ENCODE measurements around the gene MUC5AC. TPM values are rescaled to one million over a fixed set of nuclear protein-coding genes. Genes with fewer than 3 reads are reported as not detected.
"Not testable (repeated sequence)": the region's sequence is repeated elsewhere in the genome, so short reads cannot be mapped to it uniquely, and the experiment has no call there.

Gene MUC5AC
- total RNA-seq, 1 experiment from 2014 or later = not detected

- intact Hi-C loops (cut with micrococcal nuclease; ENCODE audit: unreplicated experiment) = no loop called here
- Histone ChIP-seq H3K27me3 (replicated peaks; ENCODE audit: insufficient read depth, low read depth, low read length, poor library complexity) (no peaks in the 10 kb centered on the region), H3K4me1 (ENCODE audit: insufficient read depth, low read length, poor library complexity, severe bottlenecking) (no peaks in the 10 kb centered on the region), H3K9me3 (ENCODE audit: low read depth, low read length, poor library complexity, severe bottlenecking) (no peaks in the 10 kb centered on the region), H3K36me3 (ENCODE audit: insufficient read depth, low read length, poor library complexity, severe bottlenecking) (no peaks in the 10 kb centered on the region), H3K27ac (ENCODE audit: low read depth, low read length, poor library complexity, severe bottlenecking) (no peak overlapping the region), H3K4me3 (ENCODE audit: low read depth, low read length, poor library complexity, severe bottlenecking) (no peak overlapping the region)
- DNase-seq (ENCODE audit: low spot score) = no peak
- CTCF ChIA-PET = no interaction called here
- TF ChIP-seq CTCF (conservative IDR thresholded peaks at IDR 0.05; ENCODE audit: low read depth, low read length) (no peak), EZH2 (IDR thresholded peaks at IDR 0.05; ENCODE audit: borderline replicate concordance, low read depth, low read length, poor library complexity, severe bottlenecking) (no peak)
- BruUV-seq (replicated peaks) = no TSS peak
- POLR2A ChIA-PET (ENCODE audit: low non-redundant PET) = no interaction called here
Observed at GRCh38 chr11:1162491-1163311, 4.9 kb downstream of the MUC5AC start.

- CTCF ChIA-PET = no interaction called here
- no TSS peak for BruUV-seq (replicated peaks)
- TF ChIP-seq CTCF (conservative IDR thresholded peaks at IDR 0.05; ENCODE audit: low read depth, low read length) (no peak), EZH2 (IDR thresholded peaks at IDR 0.05; ENCODE audit: borderline replicate concordance, low read depth, low read length, poor library complexity, severe bottlenecking) (no peak)
- Histone ChIP-seq H3K27ac (ENCODE audit: low read depth, low read length, poor library complexity, severe bottlenecking) (no peak overlapping the region), H3K36me3 (ENCODE audit: insufficient read depth, low read length, poor library complexity, severe bottlenecking) (no peaks in the 10 kb centered on the region), H3K4me1 (ENCODE audit: insufficient read depth, low read length, poor library complexity, severe bottlenecking) (no peaks in the 10 kb centered on the region), H3K4me3 (ENCODE audit: low read depth, low read length, poor library complexity, severe bottlenecking) (no peak overlapping the region), H3K27me3 (replicated peaks; ENCODE audit: insufficient read depth, low read depth, low read length, poor library complexity) (no peaks in the 10 kb centered on the region), H3K9me3 (ENCODE audit: low read depth, low read length, poor library complexity, severe bottlenecking) (no peaks in the 10 kb centered on the region)
- no peak for DNase-seq (ENCODE audit: low spot score)
- intact Hi-C loops (cut with micrococcal nuclease; ENCODE audit: unreplicated experiment) = no loop called here
- POLR2A ChIA-PET (ENCODE audit: low non-redundant PET) = no interaction called here
Observed at GRCh38 chr11:1163321-1163910, 5.7 kb downstream of the MUC5AC start.

GRCh38 chr11:1163911-1164735 is 6.4 kb downstream of the MUC5AC start:
- Histone ChIP-seq H3K27ac (ENCODE audit: low read depth, low read length, poor library complexity, severe bottlenecking) (no peak overlapping the region), H3K27me3 (replicated peaks; ENCODE audit: insufficient read depth, low read depth, low read length, poor library complexity) (no peaks in the 10 kb centered on the region), H3K4me1 (ENCODE audit: insufficient read depth, low read length, poor library complexity, severe bottlenecking) (no peaks in the 10 kb centered on the region), H3K36me3 (ENCODE audit: insufficient read depth, low read length, poor library complexity, severe bottlenecking) (no peaks in the 10 kb centered on the region), H3K4me3 (ENCODE audit: low read depth, low read length, poor library complexity, severe bottlenecking) (no peak overlapping the region), H3K9me3 (ENCODE audit: low read depth, low read length, poor library complexity, severe bottlenecking) (no peaks in the 10 kb centered on the region)
- DNase-seq (ENCODE audit: low spot score) = no peak
- intact Hi-C loops (cut with micrococcal nuclease; ENCODE audit: unreplicated experiment) = no loop called here
- ChIA-PET POLR2A (ENCODE audit: low non-redundant PET) (no interaction called here), CTCF (no interaction called here)
- TF ChIP-seq CTCF (conservative IDR thresholded peaks at IDR 0.05; ENCODE audit: low read depth, low read length) (no peak), EZH2 (IDR thresholded peaks at IDR 0.05; ENCODE audit: borderline replicate concordance, low read depth, low read length, poor library complexity, severe bottlenecking) (no peak)
- no TSS peak for BruUV-seq (replicated peaks)

GRCh38 chr11:1164779-1165255 is 7.1 kb downstream of the MUC5AC start:
- H3K4me3 ChIP-seq (ENCODE audit: low read depth, low read length, poor library complexity, severe bottlenecking); BruUV-seq (replicated peaks); H3K27ac ChIP-seq (ENCODE audit: low read depth, low read length, poor library complexity, severe bottlenecking); H3K4me1 ChIP-seq (ENCODE audit: insufficient read depth, low read length, poor library complexity, severe bottlenecking); H3K27me3 ChIP-seq (replicated peaks; ENCODE audit: insufficient read depth, low read depth, low read length, poor library complexity); DNase-seq (ENCODE audit: low spot score); H3K36me3 ChIP-seq (ENCODE audit: insufficient read depth, low read length, poor library complexity, severe bottlenecking); CTCF ChIA-PET; intact Hi-C loops (cut with micrococcal nuclease; ENCODE audit: unreplicated experiment); H3K9me3 ChIP-seq (ENCODE audit: low read depth, low read length, poor library complexity, severe bottlenecking); POLR2A ChIA-PET (ENCODE audit: low non-redundant PET): not testable (repeated sequence)
